Neural progenitor cell (in vitro differentiated cells): Measurements from ENCODE around the gene KLK1. TPM values are rescaled to one million over a fixed set of nuclear protein-coding genes. Genes with fewer than 3 reads are reported as not detected.

ENCODE experiments used
- DNase-seq: peaks from one replicate; pipeline ENCODE4 v3.0.0-alpha.2; 2016; ENCODE audit warnings: low spot score
- H2AFZ ChIP-seq: fragments of 200-600 bp; sonication (generic); replicated peaks from 2 replicates; pipeline ENCODE4 v1.6.1; 2016; ENCODE audit warnings: antibody characterized with exemption
- H3F3A ChIP-seq: fragments of 200-600 bp; sonication (generic); 2 replicates; pipeline ENCODE4 v1.6.1; 2016; ENCODE audit warnings: antibody characterized with exemption, low read depth
- H3K27ac ChIP-seq: fragments of 200-600 bp; sonication (generic); 2 replicates; pipeline ENCODE4 v1.5.1; 2016; ENCODE audit warnings: mild to moderate bottlenecking
- H3K27me3 ChIP-seq: fragments of 200-600 bp; sonication (generic); 2 replicates; pipeline ENCODE4 v1.6.1; 2016; ENCODE audit warnings: mild to moderate bottlenecking, moderate library complexity
- H3K36me3 ChIP-seq: fragments of 200-600 bp; sonication (generic); 2 replicates; pipeline ENCODE4 v1.5.1; 2016
- H3K4me1 ChIP-seq: fragments of 200-600 bp; sonication (generic); 2 replicates; pipeline ENCODE4 v1.6.1; 2016; ENCODE audit warnings: mixed run types
- H3K4me2 ChIP-seq: fragments of 200-600 bp; sonication (generic); 2 replicates; pipeline ENCODE4 v1.6.1; 2016
- H3K4me3 ChIP-seq: fragments of 200-600 bp; sonication (generic); 2 replicates; pipeline ENCODE4 v1.5.1; 2016
- H3K79me2 ChIP-seq: fragments of 200-600 bp; sonication (generic); 2 replicates; pipeline ENCODE4 v1.6.1; 2016; ENCODE audit warnings: low read depth
- H3K9ac ChIP-seq: fragments of 200-600 bp; sonication (generic); 2 replicates; pipeline ENCODE4 v1.6.1; 2016
- H3K9me3 ChIP-seq: fragments of 200-600 bp; sonication (generic); 2 replicates; pipeline ENCODE4 v1.5.1; 2016; ENCODE audit warnings: low read depth
- H4K20me1 ChIP-seq: fragments of 200-600 bp; sonication (generic); 2 replicates; pipeline ENCODE4 v1.6.1; 2016; ENCODE audit warnings: low read depth
- H3K27ac Mint-ChIP-seq: 3 replicates; pipeline ENCODE4 v1.8.0; 2021; ENCODE audit warnings: mixed read lengths
- H3K27me3 Mint-ChIP-seq: 2 replicates; pipeline ENCODE4 v1.8.0; 2022; ENCODE audit warnings: low read depth, mild to moderate bottlenecking, inconsistent platforms, moderate library complexity, mixed read lengths; ENCODE audit not compliant: insufficient read depth
- H3K36me3 Mint-ChIP-seq: 3 replicates; pipeline ENCODE4 v1.8.0; 2021; ENCODE audit warnings: mixed read lengths
- H3K4me1 Mint-ChIP-seq: 3 replicates; pipeline ENCODE4 v1.8.0; 2021; ENCODE audit warnings: mixed read lengths
- H3K4me3 Mint-ChIP-seq: 3 replicates; pipeline ENCODE4 v1.8.0; 2021; ENCODE audit warnings: mild to moderate bottlenecking, moderate library complexity, mixed read lengths
- H3K9me3 Mint-ChIP-seq: 3 replicates; pipeline ENCODE4 v1.8.0; 2020; ENCODE audit warnings: mixed read lengths
- CTCF ChIP-seq: fragments of 200-600 bp; sonication (generic); IDR thresholded peaks from 2 replicates; pipeline ENCODE4 v1.5.1; 2017; ENCODE audit warnings: antibody characterized with exemption, mild to moderate bottlenecking
- EZH2 ChIP-seq: fragments of 200-600 bp; sonication (generic); IDR thresholded peaks from 2 replicates; pipeline ENCODE4 v1.6.1; 2017; ENCODE audit warnings: antibody characterized with exemption, mild to moderate bottlenecking, moderate library complexity
- EZH2phosphoT487 ChIP-seq: fragments of 200-600 bp; sonication (generic); IDR thresholded peaks from 2 replicates; pipeline ENCODE4 v1.6.1; 2017; ENCODE audit warnings: antibody characterized with exemption
- total RNA-seq: library from RNA; depleted of rRNA; stranded (reverse); fragments of >200 nt; gene quantifications from 2 replicates; pipeline ENCODE4 v1.2.3, GENCODE V29; 2015; ENCODE audit warnings: low replicate concordance

The KLK1 gene
- total RNA-seq, 1 donor from 2014 or later, result not detected

- no peaks in the 10 kb centered on the region for H3K4me1 ChIP-seq
- H2AFZ ChIP-seq, result no peak overlapping the region
- TF ChIP-seq EZH2, result no peak
- TF ChIP-seq EZH2phosphoT487, result no peak
- no peak for TF ChIP-seq CTCF
- Mint-ChIP-seq H3K4me1 (no peaks in the 10 kb centered on the region), H3K27ac (no peak overlapping the region), H3K4me3 (no peak overlapping the region), H3K9me3 (peaks cover 10% of the 10 kb centered on the region), H3K27me3 (peaks cover 10% of the 10 kb centered on the region), H3K36me3 (no peaks in the 10 kb centered on the region)
- H3K79me2 ChIP-seq, result no peaks in the 10 kb centered on the region
- no peak overlapping the region for H3K4me2 ChIP-seq
- DNase-seq, result no peak
- no peaks in the 10 kb centered on the region for H3F3A ChIP-seq
- H3K27ac ChIP-seq, result no peak overlapping the region
- H3K4me3 ChIP-seq, result no peak overlapping the region
- H3K9me3 ChIP-seq, result no peaks in the 10 kb centered on the region
- peaks cover 85% of the 10 kb centered on the region for H3K27me3 ChIP-seq
- H3K36me3 ChIP-seq, result no peaks in the 10 kb centered on the region
- no peaks in the 10 kb centered on the region for H4K20me1 ChIP-seq
- H3K9ac ChIP-seq, result no peak overlapping the region
Measured at GRCh38 chr19:50844296-50844935, 20.8 kb upstream of the KLK1 start.

GRCh38 chr19:50843701-50844221 lies 20.2 kb upstream of the KLK1 start:
- H3K36me3 ChIP-seq, result no peaks in the 10 kb centered on the region
- no peaks in the 10 kb centered on the region for H3K79me2 ChIP-seq
- H3F3A ChIP-seq, result no peaks in the 10 kb centered on the region
- peaks cover 10% of the 10 kb centered on the region for H3K27me3 Mint-ChIP-seq
- no peak overlapping the region for H3K4me2 ChIP-seq
- peaks cover 85% of the 10 kb centered on the region for H3K27me3 ChIP-seq
- no peak overlapping the region for H2AFZ ChIP-seq
- no peak overlapping the region for H3K4me3 Mint-ChIP-seq
- DNase-seq, result no peak
- TF ChIP-seq EZH2phosphoT487 (no peak), EZH2 (no peak), CTCF (no peak)
- H3K4me1 ChIP-seq, result no peaks in the 10 kb centered on the region
- H3K4me3 ChIP-seq, result no peak overlapping the region
- H3K27ac ChIP-seq, result no peak overlapping the region
- no peak overlapping the region for H3K9ac ChIP-seq
- H3K9me3 ChIP-seq, result no peaks in the 10 kb centered on the region
- H3K36me3 Mint-ChIP-seq, result no peaks in the 10 kb centered on the region
- peaks cover 10% of the 10 kb centered on the region for H3K9me3 Mint-ChIP-seq
- no peaks in the 10 kb centered on the region for H3K4me1 Mint-ChIP-seq
- H3K27ac Mint-ChIP-seq, result no peak overlapping the region
- no peaks in the 10 kb centered on the region for H4K20me1 ChIP-seq

- H3K4me2 ChIP-seq, result no peak overlapping the region
- H2AFZ ChIP-seq, result no peak overlapping the region
- peaks cover 10% of the 10 kb centered on the region for H3K9me3 Mint-ChIP-seq
- H4K20me1 ChIP-seq, result no peaks in the 10 kb centered on the region
- H3F3A ChIP-seq, result no peaks in the 10 kb centered on the region
- H3K36me3 Mint-ChIP-seq, result no peaks in the 10 kb centered on the region
- H3K9me3 ChIP-seq, result no peaks in the 10 kb centered on the region
- no peak for TF ChIP-seq EZH2phosphoT487
- TF ChIP-seq EZH2, result no peak
- no peak for TF ChIP-seq CTCF
- H3K27me3 ChIP-seq, result peaks cover 82% of the 10 kb centered on the region
- H3K36me3 ChIP-seq, result no peaks in the 10 kb centered on the region
- no peak overlapping the region for H3K9ac ChIP-seq
- peaks cover 2% of the 10 kb centered on the region for H3K4me1 Mint-ChIP-seq
- no peaks in the 10 kb centered on the region for H3K79me2 ChIP-seq
- H3K27ac Mint-ChIP-seq, result no peak overlapping the region
- H3K27me3 Mint-ChIP-seq, result peaks cover 13% of the 10 kb centered on the region
- no peaks in the 10 kb centered on the region for H3K4me1 ChIP-seq
- no peak overlapping the region for H3K27ac ChIP-seq
- H3K4me3 ChIP-seq, result no peak overlapping the region
- no peak for DNase-seq
- no peak overlapping the region for H3K4me3 Mint-ChIP-seq
Measured at GRCh38 chr19:50843205-50843604, 19.6 kb upstream of the KLK1 start.
